ENCODE data around the gene ZSCAN16. TPM values are rescaled to one million over a fixed set of nuclear protein-coding genes. Genes with fewer than 3 reads are reported as not detected.
A peak's percentile ranks its signal among the peaks of the same experiment; 100 is the strongest.

The ZSCAN16 gene
- polyA plus RNA-seq, 1 experiment, result 3.2 TPM

GRCh38 chr6:28104392-28105244 lies 19.8 kb upstream of the ZSCAN16 start:
- peak; percentile 70 for TF ChIP-seq CTCF (IDR thresholded peaks at IDR 0.05; ENCODE audit: low read depth, low read length)
- Histone ChIP-seq H3K9me3 (ENCODE audit: control insufficient read depth, insufficient read depth, low read length) (no peaks in the 10 kb centered on the region; the same call in 1 of the 2 replicates), H3K27ac (ENCODE audit: low read depth, low read length) (peak overlapping the region; percentile 31), H3K27me3 (ENCODE audit: control insufficient read depth, insufficient read depth, low read length) (no peaks in the 10 kb centered on the region), H3K4me3 (ENCODE audit: low read depth, low read length) (peak overlapping the region; percentile 78)
- POLR2A ChIA-PET, result interaction anchor here (0.7 to 1.5 kb wide), 5 partner anchors 32 to 148 kb away, joined by 3 to 6 read pairs (median 4); partner anchors contain the start of genes ZKSCAN4 and ZKSCAN8
- CTCF ChIA-PET, result interaction anchor here (0.8 to 2.7 kb wide), 16 partner anchors 8 to 279 kb away, joined by 3 to 20 read pairs (median 5); partner anchors contain the start of genes ZKSCAN8 and ZNF165
- no peak for DNase-seq (ENCODE audit: low read depth, low spot score)

- no peaks in the 10 kb centered on the region; the same call in 1 of the 2 replicates for H3K9me3 ChIP-seq (ENCODE audit: control insufficient read depth, insufficient read depth, low read length)
- H3K4me3 ChIP-seq (ENCODE audit: low read depth, low read length), result peak overlapping the region; percentile 78
- no peak for DNase-seq (ENCODE audit: low read depth, low spot score)
- ChIA-PET POLR2A (interaction anchor here (0.7 to 1.5 kb wide), 3 partner anchors 31 to 147 kb away, joined by 3 to 6 read pairs (median 5); partner anchors contain the start of genes ZKSCAN4 and ZKSCAN8), CTCF (interaction anchor here (0.8 to 2.7 kb wide), 14 partner anchors 9 to 278 kb away, joined by 3 to 20 read pairs (median 6); partner anchors contain the start of genes ZKSCAN8 and ZNF165)
- H3K27me3 ChIP-seq (ENCODE audit: control insufficient read depth, insufficient read depth, low read length), result no peaks in the 10 kb centered on the region
- H3K27ac ChIP-seq (ENCODE audit: low read depth, low read length), result peak overlapping the region; percentile 31
- TF ChIP-seq CTCF (IDR thresholded peaks at IDR 0.05; ENCODE audit: low read depth, low read length), result no peak
These were observed 19.2 kb upstream of the ZSCAN16 start for GRCh38 chr6:28105245-28105639.

- TF ChIP-seq CTCF (IDR thresholded peaks at IDR 0.05; ENCODE audit: low read depth, low read length), result no peak
- Histone ChIP-seq H3K27me3 (ENCODE audit: control insufficient read depth, insufficient read depth, low read length) (no peaks in the 10 kb centered on the region), H3K4me3 (ENCODE audit: low read depth, low read length) (no peak overlapping the region), H3K27ac (ENCODE audit: low read depth, low read length) (no peak overlapping the region), H3K9me3 (ENCODE audit: control insufficient read depth, insufficient read depth, low read length) (no peaks in the 10 kb centered on the region; the same call in 1 of the 2 replicates)
- ChIA-PET CTCF (no interaction called here), POLR2A (no interaction called here)
- DNase-seq (ENCODE audit: low read depth, low spot score), result no peak
These were observed 16.9 kb upstream of the ZSCAN16 start for GRCh38 chr6:28107506-28107905.

GRCh38 chr6:28111964-28112363 lies 12.4 kb upstream of the ZSCAN16 start:
- DNase-seq (ENCODE audit: low read depth, low spot score), result no peak
- H3K4me3 ChIP-seq (ENCODE audit: low read depth, low read length), result no peak overlapping the region
- TF ChIP-seq CTCF (IDR thresholded peaks at IDR 0.05; ENCODE audit: low read depth, low read length), result no peak
- H3K27ac ChIP-seq (ENCODE audit: low read depth, low read length), result no peak overlapping the region
- no peaks in the 10 kb centered on the region for H3K27me3 ChIP-seq (ENCODE audit: control insufficient read depth, insufficient read depth, low read length)
- ChIA-PET POLR2A (no interaction called here), CTCF (no interaction called here)
- peaks cover 2% of the 10 kb centered on the region; the same call in 1 of the 2 replicates for H3K9me3 ChIP-seq (ENCODE audit: control insufficient read depth, insufficient read depth, low read length)

- Histone ChIP-seq H3K27me3 (ENCODE audit: control insufficient read depth, insufficient read depth, low read length) (no peaks in the 10 kb centered on the region), H3K4me3 (ENCODE audit: low read depth, low read length) (no peak overlapping the region), H3K27ac (ENCODE audit: low read depth, low read length) (no peak overlapping the region), H3K9me3 (ENCODE audit: control insufficient read depth, insufficient read depth, low read length) (peaks cover 2% of the 10 kb centered on the region; the same call in 1 of the 2 replicates)
- no peak for DNase-seq (ENCODE audit: low read depth, low spot score)
- no peak for TF ChIP-seq CTCF (IDR thresholded peaks at IDR 0.05; ENCODE audit: low read depth, low read length)
- POLR2A ChIA-PET, result no interaction called here
- CTCF ChIA-PET, result interaction anchor here (1.9 kb wide), 1 partner anchor 11 kb away, joined by 7 read pairs; no protein-coding TSS in a partner anchor
These were observed 8.6 kb upstream of the ZSCAN16 start for GRCh38 chr6:28115799-28116198.

Measured in AG04450 (cell line).